Heart left ventricle (tissue), 16 donors: ENCODE results near the gene COX19. TPM values are rescaled to one million over a fixed set of nuclear protein-coding genes. Genes with fewer than 3 reads are reported as not detected.

Experiments
- ATAC-seq, 4 donors: fragments of 200-7000 bp; cut with Tn5 transposase; one replicate each; pipeline ENCODE4 v1.9.1; 2020 to 2022; ENCODE audit warnings: moderate library complexity in 4 of 4, mild to moderate bottlenecking in 3 of 4, moderate number of reproducible peaks in 1 of 4
- DNase-seq, 5 donors: peaks; one replicate each; pipeline ENCODE4 v3.0.0-alpha.2; 2020
- H3K27ac ChIP-seq, 12 donors: fragments of 200-600 bp; sonication (generic) in 4 of 12; one replicate each; pipeline versions ENCODE4 v1.5.0 to v1.8.0; 2016 to 2022; ENCODE audit warnings: mild to moderate bottlenecking in 2 of 12
- H3K27me3 ChIP-seq, 9 donors: fragments of 200-600 bp; sonication (generic) in 2 of 9; one replicate each; pipeline versions ENCODE4 v1.5.1 to v1.8.0; 2016 to 2022; ENCODE audit warnings: mild to moderate bottlenecking in 3 of 9
- H3K36me3 ChIP-seq, 9 donors: fragments of 200-600 bp; sonication (generic) in 2 of 9; one replicate each; pipeline versions ENCODE4 v1.5.0 to v1.8.0; 2018 to 2022; ENCODE audit warnings: mild to moderate bottlenecking in 2 of 9
- H3K4me1 ChIP-seq, 12 donors: fragments of 200-600 bp; sonication (generic) in 4 of 12; one replicate each; pipeline versions ENCODE4 v1.5.0 to v1.8.0; 2016 to 2022; ENCODE audit warnings: mild to moderate bottlenecking in 3 of 12
- H3K4me3 ChIP-seq, 12 donors: fragments of 200-600 bp; sonication (generic) in 4 of 12; one replicate each; pipeline versions ENCODE4 v1.5.0 to v1.8.0; 2017 to 2022; ENCODE audit warnings: mild to moderate bottlenecking in 9 of 12, moderate library complexity in 4 of 12
- H3K9me3 ChIP-seq, 12 donors: fragments of 200-600 bp; sonication (generic) in 4 of 12; one replicate each; pipeline versions ENCODE4 v1.5.0 to v1.8.0; 2016 to 2022; ENCODE audit warnings: mild to moderate bottlenecking in 1 of 12
- CTCF ChIP-seq, 12 donors: fragments of 200-600 bp; sonication (generic) in 4 of 12; IDR thresholded peaks; one replicate each; pipeline versions ENCODE4 v1.5.0 to v1.8.0; 2018 to 2022; ENCODE audit warnings: antibody characterized with exemption in 12 of 12, mild to moderate bottlenecking in 5 of 12
- POLR2A ChIP-seq, 2 donors: fragments of 450-650 bp; IDR thresholded peaks; one replicate each; pipeline ENCODE4 v1.6.1; 2017; ENCODE audit warnings: antibody characterized with exemption in 2 of 2, mild to moderate bottlenecking in 2 of 2, moderate library complexity in 2 of 2
- WGBS, 4 donors: extraction: QIAGEN DNeasy Blood & Tissue Kit in 2 of 4; methylation state at CpG; one replicate each; pipeline versions ENCODE4 v1.1.5 to v1.1.7; 2013 to 2018; 5-methylcytosine and 5-hydroxymethylcytosine counted together
- intact Hi-C, 10 donors: fragments of 100-400 bp; cut with DNase I; formaldehyde crosslinking; loops; one replicate each; pipeline versions ENCODE4 v1.11.1 to v1.14.2; 2022
- polyA plus RNA-seq, 2 donors: library from polyadenylated mRNA; stranded (reverse); fragments of 200-250 nt; gene quantifications; one replicate each; pipeline ENCODE4 v1.2.3, GENCODE V29; 2013
- total RNA-seq, 9 donors: library from RNA; depleted of rRNA in 2 of 9; stranded (reverse); fragments of >200 nt in 2 of 9; fragmentation: NEBNext Ultra II Directional in 3 of 9; extraction: Animal tissue kit (Norgen Biotek cat#: 25700) in 3 of 9; gene quantifications; one replicate each; pipeline versions ENCODE4 v1.1.0 to v1.2.4, GENCODE V29; 2016 to 2023
- donor health status: ischemic (EF 13 %, LVEDD 7.1; RV severe dilation, severe dysfunction).
- donor health status: healthy with polysubstance abuse.
- donor health status: DM: no; HTN: yes; CAD: no.
- donor health status: DM: no; HTN: no; CAD: no.
- donor health status: ischemic (EF 25% LVEDD 6.9; RV normal size, moderate dysfunction).
- donor health status: ischemic (EF 25% LVEDD 5.7; RV mildly dilated, moderate dysfunction).
- donor health status: healthy.
- donor health status: DM: yes; HTN: yes; CAD: no.
- donor health status: ischemic (EF 35%, LVEDD 5.7; RV mildly dilated, moderate dysfunction).
- donor health status: nonischemic (EF 11% LVEDD 7.7; RV severe dilation, severe dysfunction).
- donor health status: DM: yes; HTN: yes; CAD: no.
- donor health status: PGD.
- donor health status: ischemic (EF 29% LVEDD 5.4; RV normal size, mild dysfunction).
- donor health status: nonischemic (EF 23%, LVEDD 6.1; RV moderate dilation, normal function).

The COX19 gene
- total and polyA plus RNA-seq, 11 donors: 3.1 to 7.8 (median 6.5) TPM

GRCh38 chr7:1019789-1020610, 44.7 kb upstream of the COX19 start:
- H3K27me3 ChIP-seq: no peaks in the 10 kb centered on the region
- 94 to 95% (median 94%) methylated on average over 23 to 42 of the region's 42 CpGs for WGBS, 4 donors
- intact Hi-C loops: loop anchor here in 2 of 10 donors (2.0 kb wide), 2 partner anchors 41 to 45 kb away; no protein-coding TSS in a partner anchor
- no peak overlapping the region for H3K27ac ChIP-seq
- DNase-seq: no peak
- no peak for TF ChIP-seq POLR2A (IDR thresholded peaks at IDR 0.05)
- TF ChIP-seq CTCF (IDR thresholded peaks at IDR 0.05): no peak
- H3K4me3 ChIP-seq: no peak overlapping the region
- peaks cover 0 to 6% (median 0%) of the 10 kb centered on the region in 12 donors for H3K9me3 ChIP-seq
- no peak for ATAC-seq
- H3K4me1 ChIP-seq: peaks cover 0 to 8% (median 0%) of the 10 kb centered on the region in 12 donors
- peaks cover 0 to 18% (median 6%) of the 10 kb centered on the region in 9 donors for H3K36me3 ChIP-seq

- no peak overlapping the region for H3K4me3 ChIP-seq
- no peaks in the 10 kb centered on the region for H3K27me3 ChIP-seq
- H3K4me1 ChIP-seq: peaks cover 0 to 13% (median 0%) of the 10 kb centered on the region in 12 donors
- no peak for DNase-seq
- 88 to 92% (median 89%) methylated on average over 10 to 14 of the region's 14 CpGs for WGBS, 4 donors
- peaks cover 0 to 6% (median 0%) of the 10 kb centered on the region in 12 donors for H3K9me3 ChIP-seq
- ATAC-seq: no peak
- intact Hi-C loops: no loop called here
- no peak overlapping the region for H3K27ac ChIP-seq
- H3K36me3 ChIP-seq: peaks cover 0 to 18% (median 6%) of the 10 kb centered on the region in 9 donors
- TF ChIP-seq CTCF (IDR thresholded peaks at IDR 0.05): no peak
- TF ChIP-seq POLR2A (IDR thresholded peaks at IDR 0.05): no peak
Measured at GRCh38 chr7:1019255-1019785, 44.0 kb upstream of the COX19 start.

GRCh38 chr7:1018334-1018695, 43.0 kb upstream of the COX19 start:
- TF ChIP-seq CTCF (IDR thresholded peaks at IDR 0.05): no peak
- TF ChIP-seq POLR2A (IDR thresholded peaks at IDR 0.05): no peak

GRCh38 chr7:1017586-1018333, 42.4 kb upstream of the COX19 start:
- peaks cover 0 to 18% (median 6%) of the 10 kb centered on the region in 9 donors for H3K36me3 ChIP-seq
- H3K27me3 ChIP-seq: no peaks in the 10 kb centered on the region
- no peak overlapping the region for H3K27ac ChIP-seq
- WGBS, 4 donors: 91 to 95% (median 93%) methylated on average over 24 to 34 of the region's 34 CpGs
- intact Hi-C loops: no loop called here
- DNase-seq (no peak), ATAC-seq (no peak)
- H3K9me3 ChIP-seq: peaks cover 0 to 6% (median 0%) of the 10 kb centered on the region in 12 donors
- H3K4me1 ChIP-seq: peaks cover 0 to 13% (median 0%) of the 10 kb centered on the region in 12 donors
- no peak overlapping the region for H3K4me3 ChIP-seq
- TF ChIP-seq POLR2A (IDR thresholded peaks at IDR 0.05): no peak
- TF ChIP-seq CTCF (IDR thresholded peaks at IDR 0.05): no peak

More at GRCh38 chr7:1018334-1018695, 43.0 kb upstream of the COX19 start:
- Histone ChIP-seq H3K27ac (no peak overlapping the region), H3K4me1 (peaks cover 0 to 13% (median 0%) of the 10 kb centered on the region in 12 donors), H3K27me3 (no peaks in the 10 kb centered on the region), H3K4me3 (no peak overlapping the region), H3K36me3 (peaks cover 0 to 18% (median 6%) of the 10 kb centered on the region in 9 donors), H3K9me3 (peaks cover 0 to 6% (median 0%) of the 10 kb centered on the region in 12 donors)
- ATAC-seq: no peak
- WGBS, 4 donors: 90 to 93% (median 91%) methylated on average over 5 to 13 of the region's 13 CpGs
- intact Hi-C loops: no loop called here
- DNase-seq: no peak
